PC-3 (cell line): ENCODE data around the gene RPS29. TPM values are rescaled to one million over a fixed set of nuclear protein-coding genes. Genes with fewer than 3 reads are reported as not detected.

Source experiments
- ATAC-seq: fragments of 200-7000 bp; cut with Tn5 transposase; 2 replicates; pipeline ENCODE4 v1.9.1; 2020; ENCODE audit warnings: mild to moderate bottlenecking, moderate library complexity
- BruUV-seq: library from RNA; stranded (reverse); fragments of 400-500 nt; replicated peaks from 2 replicates; lab custom pipeline; 2021; lab: Mats Ljungman, UMichigan
- CTCF ChIA-PET: fragments of 300-600 bp; sonication (Branson Sonifier 250); formaldehyde crosslinking; loops from one replicate; lab custom pipeline; 2022; ENCODE audit warnings: antibody characterized with exemption; lab: Charles Lee
- POLR2A ChIA-PET: fragments of 300-600 bp; sonication (Branson Sonifier 250); formaldehyde crosslinking; loops from one replicate; lab custom pipeline; 2022; ENCODE audit warnings: antibody characterized with exemption; ENCODE audit not compliant: unreplicated experiment; lab: Charles Lee
- DNase-seq: peaks from one replicate; pipeline ENCODE4 v3.0.0-alpha.2; 2015
- H2AFZ ChIP-seq: fragments of 300-600 bp; sonication (generic); 2 replicates; pipeline ENCODE4 v1.6.0; 2016; ENCODE audit warnings: antibody characterized with exemption, low read length
- H3F3A ChIP-seq: fragments of 300-600 bp; sonication (generic); one replicate; pipeline ENCODE4 v1.6.0; 2017; ENCODE audit warnings: antibody characterized with exemption, low read length, control low read depth, mild to moderate bottlenecking; ENCODE audit not compliant: unreplicated experiment
- H3K27ac ChIP-seq: fragments of 300-600 bp; sonication (generic); 2 replicates; pipeline ENCODE4 v1.5.1; 2016; ENCODE audit warnings: mild to moderate bottlenecking, low read length
- H3K27me3 ChIP-seq: fragments of 300-600 bp; sonication (generic); 2 replicates; pipeline ENCODE4 v1.6.1; 2016; ENCODE audit warnings: low read length, mixed read lengths
- H3K36me3 ChIP-seq: fragments of 300-600 bp; sonication (generic); 2 replicates; pipeline ENCODE4 v1.6.1; 2016; ENCODE audit warnings: low read depth, mixed run types, low read length, mixed read lengths
- H3K4me1 ChIP-seq: fragments of 300-600 bp; sonication (generic); 2 replicates; pipeline ENCODE4 v1.5.1; 2016; ENCODE audit warnings: low read length; ENCODE audit not compliant: insufficient read depth
- H3K4me2 ChIP-seq: fragments of 300-600 bp; sonication (generic); 2 replicates; pipeline ENCODE4 v1.6.0; 2016; ENCODE audit warnings: low read length
- H3K4me3 ChIP-seq: fragments of 300-600 bp; sonication (generic); 2 replicates; pipeline ENCODE4 v1.5.1; 2016; ENCODE audit warnings: mild to moderate bottlenecking, low read length, mixed read lengths
- H3K79me2 ChIP-seq: fragments of 300-600 bp; sonication (generic); 2 replicates; pipeline ENCODE4 v1.6.1; 2017; ENCODE audit warnings: low read length, mixed read lengths
- H3K9ac ChIP-seq: fragments of 300-600 bp; sonication (generic); 2 replicates; pipeline ENCODE4 v1.6.0; 2016; ENCODE audit warnings: mild to moderate bottlenecking, low read length
- H3K9me2 ChIP-seq: fragments of 300-600 bp; sonication (generic); replicated peaks from 2 replicates; pipeline ENCODE4 v1.6.1; 2016; ENCODE audit warnings: mixed run types, low read length, mixed read lengths
- H3K9me3 ChIP-seq: fragments of 300-600 bp; sonication (generic); 2 replicates; pipeline ENCODE4 v1.6.1; 2016; ENCODE audit warnings: low read length, mixed read lengths
- H4K20me1 ChIP-seq: fragments of 300-600 bp; sonication (generic); 2 replicates; pipeline ENCODE4 v1.6.1; 2016; ENCODE audit warnings: low read length, mixed read lengths
- CTCF ChIP-seq: fragments of 300-600 bp; sonication (generic); conservative IDR thresholded peaks from 2 replicates; pipeline ENCODE4 v1.5.1; 2017; ENCODE audit warnings: antibody characterized with exemption, low read depth, mild to moderate bottlenecking, low read length
- EZH2 ChIP-seq: fragments of 300-600 bp; sonication (generic); IDR thresholded peaks from one replicate; pipeline ENCODE4 v1.6.1; 2017; ENCODE audit warnings: antibody characterized with exemption, mild to moderate bottlenecking, low read length; ENCODE audit not compliant: unreplicated experiment
- EZH2phosphoT487 ChIP-seq: fragments of 300-600 bp; sonication (generic); IDR thresholded peaks from 2 replicates; pipeline ENCODE4 v1.6.1; 2018; ENCODE audit warnings: mild to moderate bottlenecking, antibody characterized with exemption, low read length, borderline replicate concordance
- intact Hi-C: fragments of 100-400 bp; cut with micrococcal nuclease; formaldehyde crosslinking; loops from 2 replicates; pipeline ENCODE4 v1.9.0; 2023
- total RNA-seq: library from RNA; depleted of rRNA; stranded (reverse); fragments of >200 nt; gene quantifications from 2 replicates; pipeline ENCODE4 v1.2.3, GENCODE V29; 2014

The RPS29 gene
- total RNA-seq, 1 experiment from 2014 or later = 1,912 TPM

DNA sequence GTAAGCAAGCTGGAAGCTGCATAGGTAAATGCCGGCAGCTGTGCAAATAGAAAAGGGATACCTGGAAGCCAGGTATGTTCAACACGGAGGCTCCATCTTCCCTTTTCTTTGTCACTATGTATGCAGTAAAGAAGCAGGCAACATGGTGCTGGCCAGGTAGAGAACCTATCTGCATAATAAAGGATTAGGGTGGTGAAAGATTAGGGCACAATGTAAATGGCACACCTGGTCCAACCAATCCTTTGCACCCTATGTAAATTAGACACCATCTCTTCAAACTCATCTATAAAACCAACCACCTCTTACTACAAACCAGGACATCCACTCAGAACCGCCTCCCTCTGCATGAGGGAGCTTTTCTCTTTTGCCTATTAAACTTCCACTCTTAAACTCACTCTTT lies 32.3 kb downstream of the RPS29 start:
- no peaks in the 10 kb centered on the region for H4K20me1 ChIP-seq
- no peak overlapping the region for H2AFZ ChIP-seq
- TF ChIP-seq CTCF (no peak), EZH2phosphoT487 (no peak), EZH2 (no peak)
- no peak for ATAC-seq
- ChIA-PET CTCF (no interaction called here), POLR2A (no interaction called here)
- H3K4me1 ChIP-seq = peaks cover 7% of the 10 kb centered on the region
- no peaks in the 10 kb centered on the region for H3K9me2 ChIP-seq
- no peaks in the 10 kb centered on the region for H3K79me2 ChIP-seq
- H3K27ac ChIP-seq = no peak overlapping the region
- H3K36me3 ChIP-seq = no peaks in the 10 kb centered on the region
- no peak overlapping the region for H3K4me2 ChIP-seq
- no peak overlapping the region for H3K4me3 ChIP-seq
- no peaks in the 10 kb centered on the region for H3K27me3 ChIP-seq
- no TSS peak for BruUV-seq
- no peaks in the 10 kb centered on the region for H3K9me3 ChIP-seq
- intact Hi-C loops = loop anchor here (5.0 kb wide), 1 partner anchor 1637 kb away; no protein-coding TSS in a partner anchor
- H3F3A ChIP-seq = no peaks in the 10 kb centered on the region
- no peak for DNase-seq
- H3K9ac ChIP-seq = no peak overlapping the region

GRCh38 chr14:49553106-49553505 lies 33.1 kb downstream of the RPS29 start:
- BruUV-seq = no TSS peak
- no peaks in the 10 kb centered on the region for H3K9me2 ChIP-seq
- H3K4me3 ChIP-seq = no peak overlapping the region
- H3K9me3 ChIP-seq = no peaks in the 10 kb centered on the region
- CTCF ChIA-PET = interaction anchor here (0.7 kb wide), 1 partner anchor 89 kb away, joined by 8 read pairs; no protein-coding TSS in a partner anchor
- H2AFZ ChIP-seq = no peak overlapping the region
- TF ChIP-seq EZH2phosphoT487 (no peak), CTCF (no peak), EZH2 (no peak)
- ATAC-seq (no peak), DNase-seq (no peak)
- H3K27ac ChIP-seq = no peak overlapping the region
- H3F3A ChIP-seq = no peaks in the 10 kb centered on the region
- H3K36me3 ChIP-seq = no peaks in the 10 kb centered on the region
- H3K9ac ChIP-seq = no peak overlapping the region
- intact Hi-C loops = loop anchor here (5.0 kb wide), 1 partner anchor 1636 kb away; no protein-coding TSS in a partner anchor
- no peaks in the 10 kb centered on the region for H3K79me2 ChIP-seq
- POLR2A ChIA-PET = no interaction called here
- no peaks in the 10 kb centered on the region for H4K20me1 ChIP-seq
- no peak overlapping the region for H3K4me2 ChIP-seq
- H3K4me1 ChIP-seq = peaks cover 7% of the 10 kb centered on the region
- no peaks in the 10 kb centered on the region for H3K27me3 ChIP-seq

- intact Hi-C loops = loop anchor here (2.0 to 5.0 kb wide), 3 partner anchors 55 to 1634 kb away; no protein-coding TSS in a partner anchor
- Histone ChIP-seq H4K20me1 (no peaks in the 10 kb centered on the region), H3K4me1 (peaks cover 10% of the 10 kb centered on the region), H3K9me3 (no peaks in the 10 kb centered on the region), H3K9ac (no peak overlapping the region), H3K9me2 (no peaks in the 10 kb centered on the region), H3F3A (no peaks in the 10 kb centered on the region), H3K4me3 (no peak overlapping the region), H3K79me2 (no peaks in the 10 kb centered on the region), H3K27ac (no peak overlapping the region), H3K27me3 (no peaks in the 10 kb centered on the region), H2AFZ (no peak overlapping the region), H3K4me2 (no peak overlapping the region), H3K36me3 (no peaks in the 10 kb centered on the region)
- CTCF ChIA-PET = no interaction called here
- TF ChIP-seq CTCF (no peak), EZH2 (no peak), EZH2phosphoT487 (no peak)
- no TSS peak for BruUV-seq
- POLR2A ChIA-PET = no interaction called here
- ATAC-seq (no peak), DNase-seq (no peak)
Observed at GRCh38 chr14:49551569-49551968, 34.6 kb downstream of the RPS29 start.
